ENCODE results near the gene AGER. TPM values are rescaled to one million over a fixed set of nuclear protein-coding genes. Genes with fewer than 3 reads are reported as not detected.
A peak's percentile ranks its signal among the peaks of the same experiment; 100 is the strongest.

The AGER gene
- polyA plus RNA-seq, 6 donors from 2014 or later: 0.32 to 1.1 (median 0.63) TPM; not detected in 2

- no peak for DNase-seq
- Mint-ChIP-seq H3K27me3 (no peaks in the 10 kb centered on the region), H3K36me3 (peaks cover 6 to 40% of the 10 kb centered on the region in 2 donors), H3K27ac (peak overlapping the region in 1 of 6 donors; percentile 60), H3K9me3 (peaks cover 0 to 1% (median 0%) of the 10 kb centered on the region in 7 donors), H3K4me3 (no peak overlapping the region), H3K4me1 (peaks cover 35 to 45% (median 41%) of the 10 kb centered on the region in 3 donors)
- ATAC-seq (ENCODE audit: low read depth in 2 of 2): no peak
These were observed 15.1 kb downstream of the AGER start for GRCh38 chr6:32168807-32169591.

DNA sequence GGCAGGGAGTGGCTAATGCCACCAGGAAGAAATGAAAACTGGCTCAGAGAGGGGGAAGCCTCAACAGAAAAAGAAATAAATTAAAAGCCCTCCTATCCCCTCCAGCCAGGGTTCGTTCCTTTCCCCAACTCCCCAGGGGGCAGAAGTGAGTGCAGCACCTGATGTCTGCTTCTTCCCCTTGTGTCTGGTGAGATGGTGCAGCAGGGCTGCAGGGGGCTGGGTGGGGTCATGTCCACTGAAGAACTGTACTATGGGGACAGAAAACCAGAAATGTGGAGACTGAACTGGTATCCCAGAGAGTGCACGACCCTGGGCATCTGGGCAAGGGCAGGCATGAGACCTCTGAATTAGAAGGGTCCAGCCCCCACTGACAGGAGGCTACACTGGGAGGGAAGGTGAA is 15.7 kb downstream of the AGER start:
- peaks cover 32 to 39% (median 35%) of the 10 kb centered on the region in 3 donors for H3K4me1 Mint-ChIP-seq
- H3K9me3 Mint-ChIP-seq: peaks cover 0 to 1% (median 0%) of the 10 kb centered on the region in 7 donors
- H3K36me3 Mint-ChIP-seq: peaks cover 6 to 40% of the 10 kb centered on the region in 2 donors
- no peak overlapping the region for H3K4me3 Mint-ChIP-seq
- H3K27ac Mint-ChIP-seq: peak overlapping the region in 1 of 6 donors; percentile 65
- ATAC-seq (ENCODE audit: low read depth in 2 of 2) (no peak), DNase-seq (no peak)
- no peaks in the 10 kb centered on the region for H3K27me3 Mint-ChIP-seq

DNA sequence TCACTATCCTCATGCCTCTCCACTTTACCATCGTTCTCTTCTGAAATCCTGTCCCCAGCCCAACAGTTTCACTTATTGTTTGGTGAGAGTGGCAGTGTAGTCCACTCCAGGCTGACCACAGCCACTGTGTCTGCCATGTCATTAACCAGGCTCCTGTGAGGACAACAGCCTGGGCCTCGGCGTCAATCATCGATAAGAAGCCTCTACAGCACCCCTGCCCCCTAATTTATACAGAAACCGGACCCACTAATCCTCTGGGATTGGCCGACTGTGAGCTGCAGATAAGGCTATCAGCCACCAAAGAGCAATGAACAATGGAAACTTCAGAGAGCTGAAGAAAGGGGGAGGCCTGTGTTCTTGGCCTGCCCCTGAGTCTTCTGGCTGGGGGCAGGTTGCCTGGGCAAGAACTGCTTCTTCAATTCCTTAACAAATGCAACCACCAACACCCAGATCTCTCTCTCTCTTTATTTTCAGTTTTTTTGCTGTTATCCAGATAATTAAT is 16.2 kb downstream of the AGER start:
- H3K9me3 Mint-ChIP-seq: peaks cover 0 to 1% (median 0%) of the 10 kb centered on the region in 7 donors
- peak overlapping the region in 1 of 8 donors; percentile 25 for H3K4me3 Mint-ChIP-seq
- H3K27ac Mint-ChIP-seq: peak overlapping the region in 1 of 6 donors; percentile 87
- DNase-seq (no peak), ATAC-seq (ENCODE audit: low read depth in 2 of 2) (no peak)
- H3K36me3 Mint-ChIP-seq: peaks cover 6 to 40% of the 10 kb centered on the region in 2 donors
- H3K4me1 Mint-ChIP-seq: peaks cover 28 to 35% (median 29%) of the 10 kb centered on the region in 3 donors
- H3K27me3 Mint-ChIP-seq: no peaks in the 10 kb centered on the region

- Mint-ChIP-seq H3K9me3 (peaks cover 0 to 1% (median 0%) of the 10 kb centered on the region in 7 donors), H3K27ac (peak overlapping the region in 1 of 6 donors; percentile 87), H3K4me3 (no peak overlapping the region), H3K36me3 (peaks cover 6 to 40% of the 10 kb centered on the region in 2 donors), H3K4me1 (peaks cover 24 to 35% (median 27%) of the 10 kb centered on the region in 3 donors), H3K27me3 (no peaks in the 10 kb centered on the region)
- ATAC-seq (ENCODE audit: low read depth in 2 of 2) (no peak), DNase-seq (no peak)
These were observed 16.8 kb downstream of the AGER start for GRCh38 chr6:32167154-32167760.

- ATAC-seq (ENCODE audit: low read depth in 2 of 2) (no peak), DNase-seq (no peak)
- no peaks in the 10 kb centered on the region for H3K27me3 Mint-ChIP-seq
- peaks cover 6 to 40% of the 10 kb centered on the region in 2 donors for H3K36me3 Mint-ChIP-seq
- no peak overlapping the region for H3K27ac Mint-ChIP-seq
- peaks cover 0 to 1% (median 0%) of the 10 kb centered on the region in 7 donors for H3K9me3 Mint-ChIP-seq
- H3K4me1 Mint-ChIP-seq: peaks cover 24 to 35% (median 27%) of the 10 kb centered on the region in 3 donors
- no peak overlapping the region for H3K4me3 Mint-ChIP-seq
These were observed 17.5 kb downstream of the AGER start for GRCh38 chr6:32166411-32167061.

DNA sequence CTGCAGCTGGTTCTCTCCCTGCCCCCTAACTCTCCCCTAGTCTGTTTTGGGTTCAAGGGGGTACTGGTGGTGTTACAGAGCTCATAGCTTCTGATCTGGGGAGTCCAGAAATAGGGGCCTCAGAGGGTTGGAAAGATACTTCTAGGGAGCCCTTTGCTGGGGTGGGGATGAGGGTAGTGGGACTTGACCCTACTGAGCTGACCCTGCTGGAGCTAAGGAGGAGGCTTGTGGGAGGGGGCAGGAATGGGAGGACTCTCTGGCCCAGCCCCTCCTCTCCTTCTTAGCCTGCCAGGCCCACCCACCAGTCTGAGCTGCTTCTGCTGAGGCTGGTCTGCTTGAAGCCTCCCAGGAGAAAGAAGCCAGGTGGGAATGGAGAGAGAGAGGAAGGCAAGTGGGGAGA is 19.8 kb downstream of the AGER start, which contains the start of gene EGFL8:
Gene EGFL8, plus strand, starts transcription at position 301 of the 400 bp plus-strand sequence. CDS start 1,571 bp downstream, outside the sequence.
- H3K27me3 Mint-ChIP-seq: no peaks in the 10 kb centered on the region
- H3K27ac Mint-ChIP-seq: peak within 1 kb of the TSS in 1 of 6 donors; percentile 56
- ATAC-seq (ENCODE audit: low read depth in 2 of 2) (no peak), DNase-seq (no peak)
- H3K36me3 Mint-ChIP-seq: peaks cover 0 to 19% of the 10 kb centered on the region in 2 donors
- peaks cover 0 to 1% (median 0%) of the 10 kb centered on the region in 7 donors for H3K9me3 Mint-ChIP-seq
- no peak within 1 kb of the TSS for H3K4me3 Mint-ChIP-seq
- peaks cover 14 to 22% (median 16%) of the 10 kb centered on the region in 3 donors for H3K4me1 Mint-ChIP-seq

GRCh38 chr6:32163559-32164258 is 20.3 kb downstream of the AGER start:
- no peaks in the 10 kb centered on the region for H3K27me3 Mint-ChIP-seq
- no peak overlapping the region for H3K4me3 Mint-ChIP-seq
- ATAC-seq (ENCODE audit: low read depth in 2 of 2) (no peak), DNase-seq (no peak)
- H3K4me1 Mint-ChIP-seq: peaks cover 12 to 20% (median 12%) of the 10 kb centered on the region in 3 donors
- H3K36me3 Mint-ChIP-seq: peaks cover 0 to 13% of the 10 kb centered on the region in 2 donors
- H3K27ac Mint-ChIP-seq: peak overlapping the region in 1 of 6 donors; percentile 56
- H3K9me3 Mint-ChIP-seq: peaks cover 0 to 1% (median 0%) of the 10 kb centered on the region in 7 donors

DNA sequence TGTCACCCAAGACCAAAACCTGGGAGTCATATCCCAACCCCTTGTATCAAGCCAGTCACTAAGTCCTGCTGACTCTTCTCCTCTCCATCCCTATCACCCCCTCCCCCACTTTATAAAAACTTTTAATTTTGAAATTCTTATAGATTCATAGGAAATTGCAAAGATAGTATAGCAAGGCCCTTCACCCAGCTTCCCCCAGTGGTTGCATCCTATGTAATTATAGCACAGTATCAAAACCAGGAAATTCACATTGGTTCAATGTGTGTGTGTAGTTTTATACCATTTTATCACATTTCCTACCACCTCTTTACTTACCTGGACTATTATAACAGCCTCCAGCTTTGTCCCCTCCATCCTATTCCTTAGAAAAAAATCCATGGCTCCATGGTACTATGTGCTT is 26.0 kb downstream of the AGER start:
- H3K9me3 Mint-ChIP-seq: no peaks in the 10 kb centered on the region
- no peak overlapping the region for H3K27ac Mint-ChIP-seq
- peaks cover 0 to 8% of the 10 kb centered on the region in 2 donors for H3K36me3 Mint-ChIP-seq
- DNase-seq (no peak), ATAC-seq (ENCODE audit: low read depth in 2 of 2) (no peak)
- peak overlapping the region in 1 of 8 donors; percentile 54 for H3K4me3 Mint-ChIP-seq
- peaks cover 7 to 15% (median 8%) of the 10 kb centered on the region in 3 donors for H3K27me3 Mint-ChIP-seq
- peaks cover 21 to 29% (median 26%) of the 10 kb centered on the region in 3 donors for H3K4me1 Mint-ChIP-seq

DNA sequence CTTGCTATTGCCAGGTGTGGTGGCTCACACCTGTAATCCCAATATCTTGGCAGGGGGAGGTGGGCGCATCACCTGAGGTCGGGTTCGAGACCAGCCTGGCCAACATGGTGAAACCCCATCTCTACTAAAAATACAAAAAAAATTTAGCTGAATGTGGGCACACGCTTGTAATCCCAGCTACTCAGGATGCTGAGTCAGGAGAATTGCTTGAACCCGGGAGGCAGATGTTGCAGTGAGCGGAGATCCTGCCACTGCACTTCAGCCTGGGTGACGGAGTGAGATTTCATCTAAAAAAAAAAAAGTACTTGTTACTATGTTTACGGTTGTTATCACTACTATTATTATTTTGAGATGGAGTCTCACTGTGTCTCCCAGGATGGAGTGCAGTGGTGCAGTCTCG is 27.2 kb downstream of the AGER start:
- H3K36me3 Mint-ChIP-seq: peaks cover 0 to 8% of the 10 kb centered on the region in 2 donors
- H3K27me3 Mint-ChIP-seq: peaks cover 13 to 25% (median 20%) of the 10 kb centered on the region in 3 donors
- no peak overlapping the region for H3K27ac Mint-ChIP-seq
- ATAC-seq (ENCODE audit: low read depth in 2 of 2): no peak
- no peaks in the 10 kb centered on the region for H3K9me3 Mint-ChIP-seq
- no peak for DNase-seq
- no peak overlapping the region for H3K4me3 Mint-ChIP-seq
- H3K4me1 Mint-ChIP-seq: peaks cover 26 to 36% (median 33%) of the 10 kb centered on the region in 3 donors

DNA sequence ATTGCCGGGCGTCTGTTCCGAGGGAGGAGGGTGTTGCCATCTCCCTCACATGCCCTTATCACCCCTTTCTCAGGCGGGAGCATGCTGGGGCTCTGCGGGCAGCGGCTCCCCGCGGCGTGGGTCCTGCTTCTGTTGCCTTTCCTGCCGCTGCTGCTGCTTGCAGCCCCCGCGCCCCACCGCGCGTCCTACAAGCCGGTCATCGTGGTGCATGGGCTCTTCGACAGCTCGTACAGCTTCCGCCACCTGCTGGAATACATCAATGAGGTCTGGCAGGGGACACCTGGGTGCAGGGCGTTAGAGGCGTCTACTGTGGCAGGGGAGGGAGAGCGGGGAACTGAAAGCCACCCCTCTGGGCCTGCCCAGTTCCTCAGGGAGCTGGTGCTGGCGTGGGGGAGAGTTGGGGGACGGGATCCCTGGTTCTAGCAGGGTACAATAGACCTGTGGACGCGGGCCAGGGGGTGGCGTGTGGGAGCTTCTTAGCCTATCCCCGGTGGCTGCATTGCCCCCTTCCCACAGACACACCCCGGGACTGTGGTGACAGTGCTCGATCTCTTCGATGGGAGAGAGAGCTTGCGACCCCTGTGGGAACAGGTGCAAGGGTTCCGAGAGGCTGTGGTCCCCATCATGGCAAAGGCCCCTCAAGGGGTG is 29.4 kb downstream of the AGER start:
- Mint-ChIP-seq H3K27me3 (peaks cover 28 to 47% (median 42%) of the 10 kb centered on the region in 3 donors), H3K27ac (peak overlapping the region in 2 of 6 donors; percentile 15 to 24), H3K9me3 (no peaks in the 10 kb centered on the region), H3K4me1 (peaks cover 39 to 51% (median 47%) of the 10 kb centered on the region in 3 donors), H3K4me3 (peak overlapping the region; percentile 79 to 98 (median 93)), H3K36me3 (peaks cover 0 to 8% of the 10 kb centered on the region in 2 donors)
- ATAC-seq (ENCODE audit: low read depth in 2 of 2) (peak; percentile 89 to 91), DNase-seq (peak; percentile 73)

- Mint-ChIP-seq H3K27me3 (peaks cover 34 to 54% (median 50%) of the 10 kb centered on the region in 3 donors), H3K36me3 (peaks cover 0 to 10% of the 10 kb centered on the region in 2 donors), H3K4me3 (peak within 1 kb of the TSS; percentile 79 to 98 (median 93)), H3K27ac (peak within 1 kb of the TSS; percentile 15 to 86 (median 74)), H3K9me3 (peaks cover 0 to 2% (median 0%) of the 10 kb centered on the region in 7 donors), H3K4me1 (peaks cover 44 to 54% (median 50%) of the 10 kb centered on the region in 3 donors)
- DNase-seq (no peak), ATAC-seq (ENCODE audit: low read depth in 2 of 2) (peak; percentile 37 to 43)
These were observed 30.2 kb downstream of the AGER start, which contains the start of gene PPT2 for GRCh38 chr6:32153564-32154513. Gene PPT2, plus strand, starts transcription at chr6:32154141. Its CDS starts 454 bp downstream, at chr6:32154595.

Measured in naive B cell (primary cell).